Chondrocyte (in vitro differentiated cells): ENCODE results near the gene EHD2. TPM values are rescaled to one million over a fixed set of nuclear protein-coding genes. Genes with fewer than 3 reads are reported as not detected.

ENCODE experiments used
- DNase-seq: peaks from one replicate; pipeline ENCODE4 v3.0.0; 2021; ENCODE audit warnings: mixed read lengths, low spot score
- H3K27ac Mint-ChIP-seq: one replicate; pipeline ENCODE4 v1.8.0; 2021; ENCODE audit warnings: mild to moderate bottlenecking, moderate library complexity, mixed read lengths; ENCODE audit not compliant: unreplicated experiment
- H3K27me3 Mint-ChIP-seq: 2 replicates; pipeline ENCODE4 v1.8.0; 2021; ENCODE audit warnings: low read depth, mixed read lengths
- H3K36me3 Mint-ChIP-seq: 2 replicates; pipeline ENCODE4 v1.8.0; 2021; ENCODE audit warnings: low read depth, mixed read lengths
- H3K4me1 Mint-ChIP-seq: 2 replicates; pipeline ENCODE4 v1.8.0; 2021; ENCODE audit warnings: low read depth, mild to moderate bottlenecking, mixed read lengths
- H3K4me3 Mint-ChIP-seq: one replicate; pipeline ENCODE4 v1.8.0; 2021; ENCODE audit warnings: mild to moderate bottlenecking, moderate library complexity, mixed read lengths; ENCODE audit not compliant: unreplicated experiment
- H3K9me3 Mint-ChIP-seq: 2 replicates; pipeline ENCODE4 v1.8.0; 2021; ENCODE audit warnings: low read depth, mixed read lengths
- CTCF ChIP-seq: fragments of 200-600 bp; sonication (generic); IDR thresholded peaks from 2 replicates; pipeline ENCODE4 v1.5.0; 2021; ENCODE audit warnings: antibody characterized with exemption, mild to moderate bottlenecking, moderate library complexity
- total RNA-seq: library from RNA; stranded (reverse); gene quantifications from 3 replicates; pipeline ENCODE4 v1.2.1, GENCODE V29; 2021

The EHD2 gene
- total RNA-seq, 1 donor from 2014 or later: 493 TPM

- H3K27me3 Mint-ChIP-seq: no peaks in the 10 kb centered on the region
- peaks cover 16% of the 10 kb centered on the region for H3K4me1 Mint-ChIP-seq
- TF ChIP-seq CTCF: no peak
- no peak overlapping the region for H3K27ac Mint-ChIP-seq
- no peak overlapping the region for H3K4me3 Mint-ChIP-seq
- H3K36me3 Mint-ChIP-seq: peaks cover 25% of the 10 kb centered on the region
- no peaks in the 10 kb centered on the region for H3K9me3 Mint-ChIP-seq
- no peak for DNase-seq
Measured at GRCh38 chr19:47749326-47749725, 36.1 kb downstream of the EHD2 start.

- TF ChIP-seq CTCF: no peak
- no peak for DNase-seq
- Mint-ChIP-seq H3K27me3 (no peaks in the 10 kb centered on the region), H3K36me3 (peaks cover 25% of the 10 kb centered on the region), H3K27ac (no peak overlapping the region), H3K4me1 (peaks cover 5% of the 10 kb centered on the region), H3K4me3 (no peak overlapping the region), H3K9me3 (no peaks in the 10 kb centered on the region)
Measured at GRCh38 chr19:47750752-47751151, 37.5 kb downstream of the EHD2 start.

GRCh38 chr19:47752440-47753211 is 39.4 kb downstream of the EHD2 start:
- H3K4me3 Mint-ChIP-seq: no peak overlapping the region
- peaks cover 34% of the 10 kb centered on the region for H3K36me3 Mint-ChIP-seq
- no peak for TF ChIP-seq CTCF
- H3K27me3 Mint-ChIP-seq: no peaks in the 10 kb centered on the region
- no peak for DNase-seq
- no peak overlapping the region for H3K27ac Mint-ChIP-seq
- no peaks in the 10 kb centered on the region for H3K9me3 Mint-ChIP-seq
- H3K4me1 Mint-ChIP-seq: no peaks in the 10 kb centered on the region

GRCh38 chr19:47754206-47755064 is 41.2 kb downstream of the EHD2 start:
- no peak for TF ChIP-seq CTCF
- Mint-ChIP-seq H3K4me3 (no peak overlapping the region), H3K4me1 (no peaks in the 10 kb centered on the region), H3K27ac (no peak overlapping the region), H3K36me3 (peaks cover 44% of the 10 kb centered on the region), H3K9me3 (peaks cover 3% of the 10 kb centered on the region), H3K27me3 (no peaks in the 10 kb centered on the region)
- DNase-seq: no peak

GRCh38 chr19:47755065-47755761 is 42.0 kb downstream of the EHD2 start:
- no peak for DNase-seq
- Mint-ChIP-seq H3K27ac (no peak overlapping the region), H3K4me3 (no peak overlapping the region), H3K36me3 (peaks cover 45% of the 10 kb centered on the region), H3K9me3 (peaks cover 3% of the 10 kb centered on the region), H3K4me1 (no peaks in the 10 kb centered on the region), H3K27me3 (no peaks in the 10 kb centered on the region)
- no peak for TF ChIP-seq CTCF
